ENCODE data around the gene COL5A1.
"Not testable (repeated sequence)": the region's sequence is repeated elsewhere in the genome, so short reads cannot be mapped to it uniquely, and the experiment has no call there.

Gene COL5A1

DNA sequence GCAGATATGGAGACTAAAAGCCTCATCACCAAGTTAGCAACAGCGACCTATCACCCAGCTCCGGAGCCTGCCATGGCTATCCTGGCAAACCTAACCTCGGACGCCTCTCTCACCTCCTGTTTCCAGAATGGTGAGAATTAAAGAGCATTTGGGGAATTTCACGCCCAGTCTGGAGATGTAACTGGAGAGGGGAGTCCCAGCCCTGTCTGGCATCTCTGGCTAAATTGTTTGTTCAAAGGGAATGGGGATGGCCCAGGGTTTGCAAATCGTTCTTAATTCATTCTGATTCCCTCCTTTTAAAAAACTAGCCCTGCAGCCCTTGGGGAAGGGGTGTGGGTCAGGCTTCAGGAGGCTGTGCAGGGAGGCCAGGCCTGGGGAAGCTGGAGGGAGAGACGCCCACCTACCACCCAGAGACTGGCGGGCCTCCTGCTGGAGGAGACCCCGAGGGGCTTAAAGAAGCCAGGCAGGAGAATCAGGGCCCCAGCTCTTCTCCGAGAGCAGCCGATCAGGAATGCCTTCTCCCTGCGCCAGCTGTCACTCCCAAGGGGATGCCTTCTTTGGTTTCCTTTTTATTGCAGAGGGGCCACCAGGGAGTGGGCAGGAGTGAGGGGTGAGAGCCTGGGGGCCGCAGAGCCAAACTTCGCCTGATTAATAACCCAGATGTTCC is 964 bp upstream of the COL5A1 start:
- ATAC-seq (no peak), DNase-seq (no peak)

DNA sequence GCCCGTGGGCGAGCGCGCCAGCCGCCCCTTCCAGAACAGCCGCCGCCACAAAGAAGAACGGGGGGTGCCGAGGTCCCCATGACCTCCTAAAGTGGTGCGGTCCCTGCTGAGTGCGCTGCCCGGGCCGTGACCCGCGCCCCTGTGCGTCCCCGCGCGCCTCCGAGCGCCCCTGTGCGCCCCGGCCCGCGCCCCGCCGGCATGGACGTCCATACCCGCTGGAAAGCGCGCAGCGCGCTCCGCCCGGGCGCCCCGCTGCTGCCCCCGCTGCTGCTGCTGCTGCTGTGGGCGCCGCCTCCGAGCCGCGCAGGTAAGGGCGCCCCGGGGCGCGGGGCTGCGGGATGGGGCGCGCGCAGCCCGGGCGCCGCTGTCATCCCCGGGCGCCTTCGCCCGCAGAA is 384 bp downstream of the COL5A1 start:
- no peak for DNase-seq
- ATAC-seq: no peak

DNA sequence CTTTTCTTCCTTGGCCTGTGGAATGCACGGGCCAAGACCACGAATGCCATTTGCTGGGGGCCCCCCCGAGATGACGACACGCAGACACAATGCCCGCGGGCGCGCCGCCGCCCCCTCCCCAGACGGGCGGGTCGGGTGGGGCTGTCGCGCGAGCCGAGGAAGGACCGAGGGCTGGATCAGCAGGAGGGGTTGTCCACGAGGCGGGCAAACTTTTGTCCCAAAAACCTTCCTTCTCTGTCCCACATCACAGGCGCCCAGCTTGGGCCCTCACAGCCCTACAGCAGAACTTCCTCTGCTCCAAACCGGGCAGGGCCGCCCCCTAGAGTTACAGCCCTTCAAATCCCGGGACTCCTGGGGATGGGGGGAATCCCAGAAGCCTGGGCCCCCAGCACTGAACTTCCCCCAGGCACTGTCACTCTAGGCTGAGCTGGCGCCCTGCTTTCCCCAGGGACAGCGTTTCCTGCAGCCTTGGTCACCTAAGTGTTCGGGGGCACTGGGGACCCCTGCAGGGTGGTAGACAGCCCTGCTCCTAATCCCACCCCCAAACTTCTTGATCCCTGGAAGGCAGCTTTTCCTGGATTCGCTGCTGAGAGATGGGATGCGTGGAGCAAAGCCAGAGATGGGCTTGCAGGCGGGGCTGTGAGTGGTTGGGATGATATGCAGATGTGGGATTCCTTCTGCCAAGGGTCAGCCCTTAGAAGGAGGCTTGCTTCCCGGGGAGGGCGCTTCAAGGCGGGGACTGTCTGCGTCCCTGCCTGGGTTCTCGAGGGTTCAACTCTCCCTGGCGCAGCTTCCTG is 980 bp downstream of the COL5A1 start:
- ATAC-seq (no peak), DNase-seq (no peak)

DNA sequence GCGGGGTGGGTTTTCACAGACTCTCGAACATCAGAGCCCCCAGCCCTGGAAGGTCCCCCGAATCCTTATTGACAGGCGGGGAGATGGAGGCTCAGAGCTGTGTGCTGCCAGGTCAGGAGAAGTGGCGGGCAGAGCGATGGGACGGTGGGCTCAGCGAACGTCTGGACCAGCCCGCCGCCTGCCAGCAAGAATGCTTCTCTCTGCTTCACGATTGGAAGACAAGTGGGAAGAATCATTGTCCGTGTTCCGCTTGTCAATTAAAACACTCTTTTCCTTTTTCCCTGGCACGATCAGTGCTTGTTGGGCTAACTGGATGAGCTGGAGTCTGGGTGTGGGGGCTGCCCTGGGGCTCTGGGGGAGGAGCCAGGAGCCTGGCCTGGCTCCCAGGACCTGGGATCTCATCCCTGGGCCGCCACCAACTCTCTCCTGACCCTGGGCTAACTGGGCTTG is 1.6 kb downstream of the COL5A1 start:
- DNase-seq (no peak), ATAC-seq (no peak)

DNA sequence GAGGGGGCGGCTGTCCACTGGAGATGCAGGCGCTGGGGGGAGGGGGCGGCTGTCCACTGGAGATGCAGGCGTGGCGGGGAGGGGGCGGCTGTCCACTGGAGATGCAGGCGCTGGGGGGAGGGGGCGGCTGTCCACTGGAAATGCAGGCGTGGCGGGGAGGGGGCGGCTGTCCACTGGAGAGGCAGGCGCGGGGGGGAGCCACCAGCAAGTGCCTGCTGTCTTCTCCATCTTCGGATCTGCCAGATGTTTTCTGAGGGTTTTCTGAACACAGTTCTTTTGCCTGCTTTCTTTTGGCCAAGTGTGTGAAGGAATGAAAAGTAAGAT is 2.8 kb downstream of the COL5A1 start:
- not testable (repeated sequence) for DNase-seq, ATAC-seq

DNA sequence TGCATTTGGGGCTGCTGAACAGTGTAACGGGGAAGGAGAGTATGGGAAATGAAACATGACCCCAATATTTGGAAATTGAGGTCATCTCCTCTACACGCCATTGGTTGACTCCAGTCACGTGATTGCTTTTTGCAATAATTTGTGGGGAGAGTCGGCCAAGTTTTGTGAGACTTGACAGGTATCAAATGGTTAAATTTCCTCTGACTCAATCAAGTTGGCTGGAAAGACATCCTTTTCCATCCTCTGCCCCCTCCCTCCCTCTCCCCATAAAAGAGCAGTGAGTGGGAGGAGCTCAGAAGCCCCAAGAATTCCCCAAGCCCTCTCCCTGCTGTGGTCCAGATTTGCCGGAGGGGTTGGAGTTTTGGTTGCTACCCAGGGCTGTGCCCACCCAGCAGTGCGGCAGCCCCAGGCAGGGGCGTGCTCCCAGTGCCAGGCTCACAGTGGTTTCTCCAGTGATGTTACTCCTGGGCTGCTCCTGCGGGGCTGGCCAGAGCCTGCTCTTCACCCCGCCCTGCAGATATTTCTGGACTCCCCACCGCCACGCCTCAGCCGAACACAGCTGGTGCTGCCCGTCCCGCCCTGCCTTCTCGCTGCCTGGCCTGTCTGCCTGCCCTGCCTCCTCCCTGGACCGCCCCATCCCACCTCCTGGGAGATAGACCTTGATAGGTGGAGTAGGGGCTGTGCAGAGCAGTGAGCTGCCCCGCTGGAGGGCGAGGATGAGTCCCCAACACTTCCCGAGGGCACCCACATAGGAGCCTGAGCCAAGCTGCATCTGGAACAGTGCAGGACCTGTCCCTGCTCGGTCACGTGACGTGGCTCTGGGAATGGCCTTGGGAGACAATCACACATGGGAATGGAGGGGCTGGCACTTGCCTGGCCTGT is 3.4 kb downstream of the COL5A1 start:
- no peak for DNase-seq
- ATAC-seq: no peak

DNA sequence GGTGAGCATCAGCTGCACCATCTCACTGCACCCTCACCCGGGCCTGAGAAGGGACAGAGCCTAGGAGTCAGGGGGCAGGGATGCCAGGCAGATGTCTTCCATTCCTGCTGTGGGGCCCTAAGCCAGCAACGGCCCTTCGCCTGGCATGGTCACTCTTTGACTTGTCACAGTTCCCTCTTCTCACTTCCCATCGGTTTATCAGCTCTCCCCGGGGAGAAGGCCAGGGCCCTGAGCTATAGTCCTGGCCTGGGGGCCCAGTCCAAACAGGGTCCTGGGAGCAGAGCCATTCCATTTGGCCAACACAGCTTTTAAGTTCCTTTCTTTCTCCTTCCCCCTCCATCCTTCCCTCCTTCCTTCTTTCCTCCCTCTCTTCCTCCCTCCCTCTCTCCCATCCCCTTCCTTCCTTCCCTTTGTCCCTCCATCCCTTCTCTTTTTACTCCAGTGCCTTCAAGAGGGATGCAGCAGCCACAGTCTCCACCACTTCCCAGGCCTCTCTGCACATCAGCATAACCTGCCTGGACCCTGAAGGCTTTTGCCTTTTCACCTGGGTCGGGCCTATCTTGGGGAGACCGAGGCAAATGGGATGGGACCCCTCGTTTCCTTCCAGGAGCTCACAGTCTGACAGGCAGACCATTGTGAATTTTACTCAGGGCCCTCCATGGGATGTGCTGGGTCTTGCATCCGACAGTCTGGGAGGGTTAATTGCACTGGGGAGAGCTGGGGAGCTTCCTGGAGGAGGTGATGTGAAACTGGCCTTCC is 4.2 kb downstream of the COL5A1 start:
- ATAC-seq: no peak

DNA sequence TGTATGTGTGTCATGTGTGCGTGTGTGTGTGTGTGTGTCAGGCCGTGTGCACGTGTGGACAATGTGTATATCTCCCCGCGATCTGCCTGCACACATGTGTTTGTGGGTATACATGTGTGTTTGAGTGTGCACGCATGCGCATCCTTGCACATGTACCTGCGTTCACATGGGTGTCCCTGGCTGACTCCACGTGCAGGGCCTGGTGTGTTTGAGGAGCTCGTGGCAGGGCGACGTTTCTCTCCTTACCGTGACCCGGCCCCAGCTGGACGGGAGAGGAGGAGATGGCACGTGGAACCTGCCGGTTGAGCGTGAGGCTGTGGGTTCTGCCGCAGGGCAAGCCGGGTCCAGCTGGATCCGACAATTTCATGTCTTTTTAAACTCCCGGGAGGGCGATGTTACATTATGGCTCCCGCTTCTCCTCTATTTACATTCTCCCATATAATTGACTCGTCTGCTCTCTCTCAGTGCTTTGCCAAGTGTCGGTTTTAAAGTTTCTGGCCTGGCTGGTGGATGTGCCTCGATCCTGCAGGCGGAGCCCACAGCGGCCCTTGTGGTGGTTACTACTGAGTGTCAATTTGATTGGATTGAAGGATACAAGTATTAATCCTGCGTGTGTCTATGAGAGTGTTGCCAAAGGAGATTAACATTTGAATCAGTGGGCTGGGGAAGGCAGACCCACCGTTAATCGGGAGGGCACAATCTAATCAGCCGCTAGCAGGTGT is 5.9 kb downstream of the COL5A1 start:
- ATAC-seq: no peak

More for the DNA sequence above, 4.2 kb downstream of the COL5A1 start:
- DNase-seq: no peak

DNA sequence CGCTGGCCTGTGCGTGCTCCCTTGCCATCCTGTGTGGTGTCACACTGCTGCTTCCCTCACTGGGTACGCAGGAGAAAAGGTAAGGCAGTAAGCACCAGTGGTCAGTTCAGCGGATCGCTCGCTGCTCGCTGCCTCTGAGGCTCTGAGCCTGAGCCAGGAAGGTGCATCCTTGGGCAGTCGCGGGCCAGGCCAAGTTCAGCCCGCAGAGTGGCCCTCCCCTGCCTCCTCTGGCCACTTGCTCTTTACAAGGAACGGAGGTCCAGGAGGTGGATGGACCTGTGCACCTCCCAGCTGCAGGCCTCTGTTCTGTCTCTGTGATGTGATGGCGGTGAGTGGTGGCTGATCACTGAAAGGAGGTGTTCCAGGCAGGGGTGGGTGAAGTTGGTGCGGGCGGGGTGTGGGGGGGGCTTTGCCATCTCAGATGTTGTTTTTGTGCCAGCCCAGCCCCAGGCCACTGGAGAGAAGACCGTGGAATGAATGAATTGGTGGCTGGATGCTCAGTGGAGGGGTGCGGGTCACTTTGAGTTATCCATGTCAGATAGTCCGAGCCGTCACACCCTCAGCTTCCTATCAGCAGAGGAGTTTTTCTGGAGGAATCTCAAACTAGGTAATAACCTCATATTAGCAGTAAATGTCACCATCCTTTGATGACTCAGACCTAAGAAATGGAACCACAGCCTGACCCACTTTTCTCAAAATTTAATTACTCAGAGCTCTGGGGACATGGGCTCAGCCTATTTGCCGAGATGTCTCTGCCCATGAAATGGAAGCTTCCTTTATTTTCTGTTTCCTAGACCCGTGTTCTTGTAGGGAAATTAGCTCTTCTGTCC is 7.3 kb downstream of the COL5A1 start:
- no peak for DNase-seq
- ATAC-seq: peak; percentile 10

More for the DNA sequence above, 5.9 kb downstream of the COL5A1 start:
- no peak for DNase-seq

DNA sequence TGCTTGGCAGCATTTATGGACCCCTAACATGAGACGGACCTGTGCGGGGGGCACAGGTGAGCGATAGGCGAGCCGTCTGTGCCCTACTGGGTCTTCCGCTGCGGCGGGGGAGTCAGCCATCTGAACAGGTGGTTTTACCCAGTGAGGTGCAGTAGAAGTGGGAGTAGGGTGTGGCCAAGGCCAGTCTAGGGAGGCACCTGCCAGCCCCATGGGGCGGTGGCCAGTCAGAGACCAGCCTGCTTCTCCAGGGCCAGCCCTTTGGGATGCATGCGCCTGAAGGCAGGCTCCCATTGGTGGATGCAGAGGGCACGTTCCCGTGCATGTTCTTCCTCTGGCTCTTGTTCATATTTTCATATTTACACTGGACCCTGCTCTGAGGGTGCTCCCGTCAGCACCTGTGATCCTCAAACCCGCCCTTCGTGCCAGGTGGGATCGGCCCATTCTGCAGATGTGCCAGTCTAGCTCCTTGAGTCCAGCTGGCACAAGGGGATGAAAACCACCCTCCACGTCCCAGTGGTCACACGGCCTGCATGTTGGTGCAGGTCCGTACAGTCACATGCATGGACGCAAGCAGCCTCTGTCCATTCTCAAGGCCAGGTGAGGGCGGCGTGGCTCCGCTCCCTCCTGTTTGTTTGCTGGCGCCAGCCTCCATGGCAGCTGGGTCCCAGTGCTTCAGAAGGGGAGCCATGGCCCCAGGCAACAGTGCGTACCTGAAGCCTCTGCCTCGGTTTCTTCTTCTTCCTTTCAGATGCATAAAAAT is 9.0 kb downstream of the COL5A1 start:
- ATAC-seq (no peak), DNase-seq (no peak)

DNA sequence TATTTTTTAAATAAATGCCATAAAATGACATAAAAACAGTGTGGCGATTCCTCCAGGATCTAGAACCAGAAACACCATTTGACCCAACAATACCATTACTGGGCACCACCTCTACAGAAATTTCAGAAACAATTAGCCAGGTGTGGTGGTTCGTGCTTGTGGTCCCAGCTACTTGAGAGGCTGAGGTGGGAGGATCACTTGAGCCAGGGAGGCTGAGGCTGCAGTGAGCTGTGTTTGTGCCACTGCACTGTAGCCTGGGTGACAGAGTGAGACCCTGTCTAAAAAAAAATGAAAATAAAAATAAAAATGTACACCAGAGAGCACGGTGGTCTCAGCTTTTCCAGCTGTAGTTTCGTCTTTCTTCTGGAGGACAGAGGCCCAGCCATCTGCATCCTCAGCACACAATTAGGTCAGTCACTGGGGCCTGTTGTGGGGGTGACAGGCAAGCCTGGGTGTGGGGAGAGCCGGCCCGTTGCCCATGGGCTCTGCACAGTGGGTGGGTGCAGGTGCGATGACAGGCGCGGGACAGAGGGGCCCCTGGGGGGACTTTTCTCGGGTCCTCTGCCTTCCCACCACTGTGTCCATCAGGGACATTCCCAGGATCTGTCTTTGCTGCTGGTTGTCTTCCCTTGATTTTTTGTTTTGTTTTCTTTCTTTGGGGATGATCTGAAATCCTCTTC is 9.8 kb downstream of the COL5A1 start:
- ATAC-seq (no peak), DNase-seq (no peak)

DNA sequence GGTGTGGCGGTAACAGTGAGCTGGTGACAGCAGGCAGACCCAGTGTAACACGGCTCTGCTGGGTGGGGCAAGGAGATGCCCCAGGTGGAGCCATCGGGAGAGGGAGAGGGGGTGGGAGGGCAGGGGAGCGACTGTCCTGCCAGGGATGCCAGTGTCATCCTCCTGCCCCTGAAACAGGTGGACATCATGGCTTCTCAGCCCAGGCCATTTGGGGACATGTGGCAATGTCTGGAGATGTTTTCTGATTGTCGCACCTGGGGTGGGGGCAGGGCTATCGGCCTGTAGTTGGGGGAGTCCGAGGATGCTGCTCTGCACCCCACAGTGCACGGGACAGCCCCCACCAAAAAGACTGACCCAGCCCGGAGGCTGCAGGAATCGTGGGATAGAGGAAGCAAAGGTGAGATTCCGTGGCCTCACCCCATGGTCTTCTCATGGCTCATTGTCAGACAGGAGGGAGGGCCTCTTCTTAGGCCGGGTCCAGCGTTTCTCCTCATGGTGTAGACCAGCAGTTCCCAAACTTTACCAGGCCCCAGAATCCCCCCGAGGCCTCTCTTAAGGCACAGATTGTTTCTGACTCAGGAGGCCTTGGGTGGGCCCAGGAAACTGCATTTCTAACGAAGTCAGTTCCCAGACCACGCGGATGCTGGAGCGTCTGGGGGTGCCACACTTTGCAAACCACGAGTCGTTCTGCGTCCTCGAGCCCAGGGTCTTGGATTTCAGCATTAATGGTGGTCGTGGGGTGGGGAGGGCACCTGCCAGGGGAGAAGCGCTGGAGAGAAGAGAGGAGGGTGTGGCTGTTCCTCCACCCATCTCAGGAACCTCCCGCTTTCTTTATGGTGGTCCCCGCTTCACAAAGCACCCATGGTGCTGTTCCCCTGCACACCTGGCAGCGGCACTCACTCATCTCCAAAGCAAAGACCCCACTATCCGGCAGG is 11.0 kb downstream of the COL5A1 start:
- DNase-seq (no peak), ATAC-seq (no peak)

DNA sequence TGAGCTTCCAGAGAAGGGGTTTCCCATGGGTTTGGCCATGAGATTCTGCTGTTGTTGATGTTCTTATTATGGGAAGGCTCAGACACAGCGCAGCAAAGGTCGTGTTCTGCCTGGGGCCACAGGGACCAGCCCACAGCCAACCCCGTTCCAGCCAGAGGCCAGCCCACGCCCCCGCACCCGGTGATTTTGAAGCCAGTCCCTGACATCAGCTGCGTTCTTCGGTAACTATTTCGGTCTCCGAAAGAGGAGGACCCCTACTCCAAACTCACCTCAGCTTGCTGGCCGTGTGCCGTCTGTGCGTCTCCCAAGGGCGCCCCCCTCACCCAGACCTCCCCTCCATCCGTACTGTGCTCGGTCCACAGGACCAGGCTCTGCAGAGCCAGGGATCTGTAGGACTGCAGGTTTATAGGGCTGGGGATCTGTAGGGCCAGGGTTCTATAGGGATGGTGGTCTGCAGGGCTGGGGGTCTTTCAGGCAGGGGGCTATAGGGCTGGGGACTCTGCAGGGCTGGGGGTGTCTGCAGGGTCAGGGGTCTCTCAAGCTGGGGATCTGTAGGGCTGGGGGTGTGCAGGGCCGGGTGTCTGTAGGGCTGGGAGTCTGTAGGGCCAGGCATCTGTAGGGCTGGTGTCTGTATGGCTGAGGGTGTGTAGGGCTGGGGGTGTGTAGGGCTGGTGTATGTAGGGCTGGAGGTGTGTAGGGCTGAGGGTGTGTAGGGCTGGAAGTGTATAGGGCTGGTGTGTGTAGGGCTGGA is 11.8 kb downstream of the COL5A1 start:
- ATAC-seq: no peak
- no peak for DNase-seq

DNA sequence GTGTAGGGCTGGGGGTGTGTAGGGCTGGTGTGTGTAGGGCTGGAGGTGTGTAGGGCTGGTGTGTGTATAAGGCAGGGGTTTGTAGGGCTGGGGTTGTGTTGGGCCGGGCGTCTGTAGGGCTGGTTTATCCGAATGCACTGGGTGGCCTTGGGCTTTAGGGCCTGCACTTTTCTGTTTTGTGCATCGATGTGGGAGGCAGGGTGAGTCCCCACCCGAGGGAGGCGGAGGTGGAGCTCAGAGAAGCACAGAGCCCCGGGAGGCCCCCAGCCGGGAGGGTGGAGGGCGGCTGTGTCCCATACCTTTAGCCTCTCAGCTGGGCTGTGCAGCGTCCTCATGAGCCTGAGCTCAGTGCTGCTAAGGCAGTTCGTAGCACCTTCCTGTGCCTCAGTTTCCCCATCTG is 13.5 kb downstream of the COL5A1 start:
- DNase-seq (no peak), ATAC-seq (peak; percentile 30)

DNA sequence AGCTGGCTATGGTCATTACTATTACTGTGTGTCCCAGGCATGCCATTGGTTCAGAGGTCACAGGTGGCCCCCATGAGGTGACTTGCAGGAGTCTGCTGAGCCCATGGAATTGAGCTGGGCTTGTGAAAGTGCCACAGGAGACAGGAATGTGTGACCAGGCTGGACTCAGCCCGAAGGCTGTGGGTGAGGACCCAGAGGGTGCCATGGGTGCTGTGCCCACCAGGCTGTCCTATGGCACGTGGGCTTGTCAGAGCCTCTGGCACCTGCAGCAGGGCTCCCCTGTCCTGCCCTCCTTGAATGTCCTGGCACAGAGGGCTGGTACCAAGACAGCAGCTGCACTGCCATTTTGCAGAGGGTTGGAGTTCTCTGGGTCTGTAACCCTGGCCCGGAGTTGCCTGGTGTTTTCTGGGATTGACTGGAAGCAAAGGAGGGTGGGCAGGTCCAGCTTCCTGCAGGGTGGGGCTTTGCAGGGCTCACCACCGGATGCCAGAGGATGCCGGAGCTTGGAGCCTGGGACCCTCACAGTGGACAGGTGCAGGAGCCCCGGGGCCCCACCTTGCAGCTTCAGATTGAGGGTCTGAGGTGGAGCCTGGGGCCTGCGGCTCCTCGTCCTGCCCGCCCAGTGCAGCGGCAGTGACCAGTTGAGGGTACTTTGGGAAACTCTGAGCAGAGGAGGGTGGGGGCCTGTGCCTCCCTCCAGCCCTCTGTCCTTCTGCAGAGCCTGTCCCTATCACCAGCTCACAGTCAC is 14.2 kb downstream of the COL5A1 start:
- ATAC-seq (peak; percentile 17), DNase-seq (no peak)

DNA sequence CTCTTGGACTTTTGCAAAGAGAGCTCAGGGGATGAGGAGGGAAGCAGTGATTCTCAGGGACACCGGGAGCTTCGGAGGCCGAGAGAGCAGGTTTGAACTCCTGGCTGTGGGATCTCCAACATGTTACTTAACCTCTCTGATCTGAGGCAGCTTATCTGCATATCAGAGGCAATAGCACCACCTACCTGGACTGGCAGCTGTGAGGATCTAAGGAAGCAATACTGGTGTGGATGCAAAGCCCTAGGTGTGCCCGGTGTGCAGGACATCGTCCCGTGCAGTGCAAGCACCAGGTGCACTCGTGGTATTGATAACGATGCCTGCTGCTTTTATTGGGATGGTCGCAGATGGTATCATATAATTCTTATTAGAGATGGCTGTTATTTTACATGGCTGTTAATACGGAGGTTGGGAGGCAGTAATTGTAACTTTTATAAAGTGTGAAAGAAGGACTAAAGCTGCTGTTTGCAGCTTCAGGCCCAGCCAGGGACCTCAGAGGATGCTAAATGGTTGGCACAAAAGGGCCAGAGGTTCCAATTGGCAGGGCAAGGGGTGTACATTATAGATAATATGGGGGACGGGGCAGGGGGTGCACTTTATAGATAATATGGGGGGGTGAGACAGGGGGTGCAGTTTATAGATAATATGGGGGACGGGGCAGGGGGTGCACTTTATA is 14.9 kb downstream of the COL5A1 start:
- ATAC-seq (no peak), DNase-seq (no peak)

Data from stimulated activated naive CD8-positive, alpha-beta T cell treated with anti-CD3 and anti-CD28 coated beads, Interleukin-15, Interleukin-2, amounts not matched to agents 100 U/mL and 50 U/mL, for 24 hours (primary cell).